Fibroblast of mammary gland (primary cell): ENCODE results near the gene KIF6.

Experiments used
- DNase-seq: peaks from one replicate; pipeline ENCODE4 v3.0.0-alpha.2; 2010; ENCODE audit warnings: low read depth
- H3K4me3 ChIP-seq: 2 replicates; pipeline ENCODE4 v1.5.1; 2011; ENCODE audit warnings: low read depth, mild to moderate bottlenecking, low read length, moderate library complexity; ENCODE audit not compliant: control insufficient read depth
- CTCF ChIP-seq: conservative IDR thresholded peaks from 2 replicates; pipeline ENCODE4 v1.5.1; 2011; ENCODE audit warnings: low read depth, low read length, inconsistent platforms; ENCODE audit not compliant: control insufficient read depth, insufficient read depth

The KIF6 gene

GRCh38 chr6:39573541-39573940, 151.7 kb downstream of the KIF6 start:
- H3K4me3 ChIP-seq, result no peak overlapping the region
- TF ChIP-seq CTCF, result no peak
- DNase-seq, result no peak

- DNase-seq, result no peak
- H3K4me3 ChIP-seq, result no peak overlapping the region
- TF ChIP-seq CTCF, result no peak
Observed at GRCh38 chr6:39572661-39573340, 152.4 kb downstream of the KIF6 start.

GRCh38 chr6:39568896-39569295, 156.3 kb downstream of the KIF6 start:
- peak; percentile 59 for DNase-seq
- TF ChIP-seq CTCF, result no peak
- no peak overlapping the region for H3K4me3 ChIP-seq

GRCh38 chr6:39567091-39567490, 158.1 kb downstream of the KIF6 start:
- DNase-seq, result no peak
- no peak for TF ChIP-seq CTCF
- no peak overlapping the region for H3K4me3 ChIP-seq

GRCh38 chr6:39566456-39566855, 158.8 kb downstream of the KIF6 start:
- no peak overlapping the region for H3K4me3 ChIP-seq
- no peak for TF ChIP-seq CTCF
- DNase-seq, result peak; percentile 15

- no peak overlapping the region for H3K4me3 ChIP-seq
- no peak for DNase-seq
- no peak for TF ChIP-seq CTCF
Observed at GRCh38 chr6:39565956-39566355, 159.3 kb downstream of the KIF6 start.
